Thymus (tissue), 11 donors: ENCODE data around the gene CGB1. TPM values are rescaled to one million over a fixed set of nuclear protein-coding genes. Genes with fewer than 3 reads are reported as not detected.

Experiments used
- DNase-seq, 9 donors: peaks; one replicate each; pipeline ENCODE4 v3.0.0-alpha.2; 2013; ENCODE audit warnings: low spot score in 9 of 9, low read depth in 6 of 9, missing footprints in 1 of 9
- H3K27ac ChIP-seq, 2 donors: one replicate each; pipeline ENCODE4 v1.5.1; 2013; ENCODE audit warnings: control low read depth in 1 of 2, low read depth in 1 of 2, low read length in 1 of 2, mild to moderate bottlenecking in 1 of 2, moderate library complexity in 1 of 2
- H3K27me3 ChIP-seq, 2 donors: one replicate each; pipeline ENCODE4 v1.5.1; 2013; ENCODE audit warnings: low read length in 1 of 2; ENCODE audit not compliant: control insufficient read depth in 2 of 2, insufficient read depth in 1 of 2
- H3K36me3 ChIP-seq, 2 donors: one replicate each; pipeline ENCODE4 v1.5.1; 2013; ENCODE audit warnings: low read length in 1 of 2, mild to moderate bottlenecking in 1 of 2, moderate library complexity in 1 of 2; ENCODE audit not compliant: control insufficient read depth in 2 of 2, insufficient read depth in 2 of 2
- H3K4me1 ChIP-seq, 2 donors: one replicate each; pipeline ENCODE4 v1.5.1; 2013; ENCODE audit warnings: low read length in 2 of 2; ENCODE audit not compliant: control insufficient read depth in 2 of 2, insufficient read depth in 2 of 2
- H3K4me3 ChIP-seq, 2 donors: one replicate each; pipeline ENCODE4 v1.5.1; 2013; ENCODE audit warnings: low read length in 2 of 2, control low read depth in 1 of 2, mild to moderate bottlenecking in 1 of 2
- H3K9me3 ChIP-seq, 2 donors: one replicate each; pipeline ENCODE4 v1.5.1; 2013; ENCODE audit warnings: low read length in 1 of 2, mild to moderate bottlenecking in 1 of 2; ENCODE audit not compliant: control insufficient read depth in 2 of 2, insufficient read depth in 1 of 2
- WGBS: extraction: QIAGEN DNeasy Blood & Tissue Kit; methylation state at CpG from one replicate; pipeline ENCODE4 v1.1.7; 2013; 5-methylcytosine and 5-hydroxymethylcytosine counted together
- polyA plus RNA-seq: library from polyadenylated mRNA; stranded (reverse); fragments of 200-250 nt; gene quantifications from one replicate; pipeline ENCODE4 v1.2.3, GENCODE V29; 2013
- total RNA-seq: library from RNA; stranded (reverse); fragments of 120-200 nt; gene quantifications from one replicate; pipeline ENCODE4 v1.2.4, GENCODE V29; 2013
- donor health status: healthy.

The CGB1 gene
- total and polyA plus RNA-seq, 2 donors: not detected

GRCh38 chr19:48993175-48994034, 43.3 kb downstream of the CGB1 start, which contains the start of the genes GYS1 and RUVBL2:
GYS1 (minus strand) TSS chr19:48993309; CDS start chr19:48993112, 197 bp downstream.
RUVBL2 (plus strand) TSS chr19:48993887; CDS start chr19:48993912, 25 bp downstream.
- under 1% methylated on average over 56 of the region's 56 CpGs for WGBS
- H3K4me1 ChIP-seq: peaks cover 20 to 28% of the 10 kb centered on the region in 2 donors

DNA sequence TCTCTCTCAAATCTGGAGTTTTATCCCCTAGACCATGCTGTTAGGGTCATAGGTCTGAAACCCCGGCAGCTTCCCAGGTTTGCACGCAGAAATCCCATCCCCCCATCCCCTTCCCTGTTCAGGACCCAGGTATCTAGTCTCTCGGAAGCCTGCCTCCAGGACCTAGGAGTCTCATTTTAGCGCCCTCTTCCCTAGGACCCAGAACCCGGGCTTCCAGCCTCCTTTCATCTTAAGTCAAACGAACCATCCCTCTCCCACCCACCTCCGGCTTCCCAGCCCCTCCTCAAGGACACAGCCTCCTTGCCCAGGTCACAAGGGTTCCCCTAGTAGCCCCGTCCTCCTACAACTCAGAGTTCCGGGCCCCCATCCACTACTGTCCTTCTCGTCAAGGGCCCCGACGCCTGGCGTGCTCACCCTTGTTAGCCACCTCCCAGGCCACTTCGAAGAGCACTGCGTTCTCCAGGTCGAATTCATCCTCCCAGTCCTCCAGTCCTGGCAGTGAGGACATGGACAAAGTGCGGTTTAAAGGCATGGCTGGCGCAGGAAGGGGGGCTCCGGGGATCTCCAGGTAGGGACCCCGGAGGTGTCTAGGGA, 44.0 kb downstream of the CGB1 start:
- 1% methylated on average over 20 of the region's 20 CpGs for WGBS
- peak in 3 of 9 donors; percentile 9 to 32 (median 18) for DNase-seq
- Histone ChIP-seq H3K4me1 (peaks cover 20 to 28% of the 10 kb centered on the region in 2 donors), H3K27ac (peak overlapping the region; percentile 62 to 83), H3K36me3 (peaks cover 8 to 20% of the 10 kb centered on the region in 2 donors), H3K4me3 (peak overlapping the region; percentile 61 to 89), H3K27me3 (no peaks in the 10 kb centered on the region), H3K9me3 (no peaks in the 10 kb centered on the region)

More at GRCh38 chr19:48993175-48994034, 43.3 kb downstream of the CGB1 start, which contains the start of the genes GYS1 and RUVBL2:
- Histone ChIP-seq H3K4me3 (peak within 1 kb of the TSS; percentile 61 to 89), H3K27ac (peak within 1 kb of the TSS; percentile 93 to 98), H3K9me3 (no peaks in the 10 kb centered on the region), H3K36me3 (peaks cover 8 to 14% of the 10 kb centered on the region in 2 donors), H3K27me3 (no peaks in the 10 kb centered on the region)
- peak; percentile 98 to 100 (median 100) for DNase-seq

- peak in 1 of 9 donors; percentile 30 for DNase-seq
- peaks cover 11 to 22% of the 10 kb centered on the region in 2 donors for H3K36me3 ChIP-seq
- peak overlapping the region; percentile 62 to 83 for H3K27ac ChIP-seq
- WGBS: 66% methylated on average over 8 of the region's 8 CpGs
- H3K4me1 ChIP-seq: peaks cover 20 to 28% of the 10 kb centered on the region in 2 donors
- peak overlapping the region; percentile 61 to 89 for H3K4me3 ChIP-seq
- H3K9me3 ChIP-seq: no peaks in the 10 kb centered on the region
- H3K27me3 ChIP-seq: no peaks in the 10 kb centered on the region
Observed at GRCh38 chr19:48991873-48992580, 44.7 kb downstream of the CGB1 start.

- Histone ChIP-seq H3K36me3 (peaks cover 15 to 26% of the 10 kb centered on the region in 2 donors), H3K9me3 (no peaks in the 10 kb centered on the region), H3K27me3 (no peaks in the 10 kb centered on the region), H3K4me1 (peaks cover 20 to 28% of the 10 kb centered on the region in 2 donors), H3K4me3 (no peak overlapping the region), H3K27ac (no peak overlapping the region)
- no peak for DNase-seq
- 97% methylated on average over 22 of the region's 22 CpGs for WGBS
Observed at GRCh38 chr19:48991011-48991609, 45.6 kb downstream of the CGB1 start.

DNA sequence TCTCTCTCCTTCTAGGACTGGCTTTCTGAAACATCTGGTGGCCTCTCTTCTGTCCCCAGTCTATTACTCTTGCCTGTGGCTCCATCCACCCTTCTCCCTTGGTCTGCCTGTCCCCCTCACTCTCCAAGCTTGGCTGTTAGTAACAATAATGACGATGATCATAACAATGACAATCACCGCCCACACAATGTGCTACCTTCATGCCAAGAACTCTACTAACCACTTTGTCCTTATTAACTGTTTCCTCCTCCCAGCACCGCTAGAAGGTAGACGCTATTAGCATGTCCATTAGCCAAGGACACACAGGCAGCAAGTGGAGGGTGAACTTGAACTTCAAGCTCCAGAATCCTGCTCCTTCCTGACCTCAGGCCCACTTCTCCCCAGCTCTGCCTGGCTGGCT, 46.3 kb downstream of the CGB1 start:
- DNase-seq: no peak
- H3K9me3 ChIP-seq: no peaks in the 10 kb centered on the region
- no peaks in the 10 kb centered on the region for H3K27me3 ChIP-seq
- 95% methylated on average over 4 of the region's 4 CpGs for WGBS
- peaks cover 20 to 28% of the 10 kb centered on the region in 2 donors for H3K4me1 ChIP-seq
- no peak overlapping the region for H3K27ac ChIP-seq
- H3K36me3 ChIP-seq: peaks cover 22 to 33% of the 10 kb centered on the region in 2 donors
- H3K4me3 ChIP-seq: no peak overlapping the region

- no peak overlapping the region for H3K4me3 ChIP-seq
- peaks cover 28 to 39% of the 10 kb centered on the region in 2 donors for H3K36me3 ChIP-seq
- H3K4me1 ChIP-seq: peaks cover 17 to 25% of the 10 kb centered on the region in 2 donors
- 96% methylated on average over 17 of the region's 17 CpGs for WGBS
- no peaks in the 10 kb centered on the region for H3K27me3 ChIP-seq
- DNase-seq: no peak
- H3K27ac ChIP-seq: no peak overlapping the region
- no peaks in the 10 kb centered on the region for H3K9me3 ChIP-seq
Observed at GRCh38 chr19:48989701-48990291, 46.9 kb downstream of the CGB1 start.

- peaks cover 30 to 43% of the 10 kb centered on the region in 2 donors for H3K36me3 ChIP-seq
- no peak overlapping the region for H3K4me3 ChIP-seq
- no peak overlapping the region for H3K27ac ChIP-seq
- no peaks in the 10 kb centered on the region for H3K9me3 ChIP-seq
- H3K4me1 ChIP-seq: peaks cover 10 to 16% of the 10 kb centered on the region in 2 donors
- DNase-seq: no peak
- H3K27me3 ChIP-seq: no peaks in the 10 kb centered on the region
- 96% methylated on average over 9 of the region's 9 CpGs for WGBS
Observed at GRCh38 chr19:48988860-48989259, 47.8 kb downstream of the CGB1 start.

- H3K9me3 ChIP-seq: no peaks in the 10 kb centered on the region
- no peak for DNase-seq
Observed at GRCh38 chr19:48988286-48988685, 48.4 kb downstream of the CGB1 start.

More at GRCh38 chr19:48988286-48988685, 48.4 kb downstream of the CGB1 start:
- H3K36me3 ChIP-seq: peaks cover 31 to 45% of the 10 kb centered on the region in 2 donors
- no peak overlapping the region for H3K4me3 ChIP-seq
- peaks cover 10 to 16% of the 10 kb centered on the region in 2 donors for H3K4me1 ChIP-seq
- no peak overlapping the region for H3K27ac ChIP-seq
- 92% methylated on average over 7 of the region's 7 CpGs for WGBS
- no peaks in the 10 kb centered on the region for H3K27me3 ChIP-seq
